Testis (tissue), 2 donors: Measurements from ENCODE around the gene DNAJC5.

ENCODE experiments used
- POLR2A ChIP-seq: fragments of 450-650 bp; IDR thresholded peaks from one replicate; pipeline ENCODE4 v1.6.1; 2017; ENCODE audit warnings: antibody characterized with exemption, mild to moderate bottlenecking, moderate library complexity
- TF ChIP-seq, protein P1 (sequence below), 3 experiments: fragments of 450-650 bp in 2 of 3; fragments of 200-600 bp in 1 of 3; sonication (generic) in 1 of 3; IDR thresholded peaks; one replicate each; pipeline ENCODE4 v1.5.1; 2016 to 2019; ENCODE audit warnings: antibody characterized with exemption in 3 of 3, mild to moderate bottlenecking in 2 of 3, moderate library complexity in 1 of 3

DNA sequence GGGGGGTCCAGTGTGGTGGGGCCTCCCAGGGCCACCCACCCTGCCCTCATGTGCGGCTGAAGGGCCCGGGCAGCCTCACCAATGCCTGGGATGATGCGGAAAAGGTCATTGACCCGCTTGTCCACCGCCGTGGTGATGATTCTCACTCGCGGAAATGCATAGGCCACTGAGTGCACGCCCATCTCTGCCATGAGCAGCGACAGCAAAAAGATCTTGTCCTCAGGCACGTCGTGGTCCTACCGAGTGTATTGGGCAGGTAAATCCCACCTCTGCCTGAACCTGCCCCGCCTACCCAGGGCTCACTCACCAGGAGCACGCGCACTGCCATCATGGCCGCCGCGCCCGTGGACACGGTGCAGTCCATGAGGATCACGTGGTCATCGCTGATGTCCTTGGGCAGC lies 45.1 kb downstream of the DNAJC5 start:
- TF ChIP-seq, protein P1, sequence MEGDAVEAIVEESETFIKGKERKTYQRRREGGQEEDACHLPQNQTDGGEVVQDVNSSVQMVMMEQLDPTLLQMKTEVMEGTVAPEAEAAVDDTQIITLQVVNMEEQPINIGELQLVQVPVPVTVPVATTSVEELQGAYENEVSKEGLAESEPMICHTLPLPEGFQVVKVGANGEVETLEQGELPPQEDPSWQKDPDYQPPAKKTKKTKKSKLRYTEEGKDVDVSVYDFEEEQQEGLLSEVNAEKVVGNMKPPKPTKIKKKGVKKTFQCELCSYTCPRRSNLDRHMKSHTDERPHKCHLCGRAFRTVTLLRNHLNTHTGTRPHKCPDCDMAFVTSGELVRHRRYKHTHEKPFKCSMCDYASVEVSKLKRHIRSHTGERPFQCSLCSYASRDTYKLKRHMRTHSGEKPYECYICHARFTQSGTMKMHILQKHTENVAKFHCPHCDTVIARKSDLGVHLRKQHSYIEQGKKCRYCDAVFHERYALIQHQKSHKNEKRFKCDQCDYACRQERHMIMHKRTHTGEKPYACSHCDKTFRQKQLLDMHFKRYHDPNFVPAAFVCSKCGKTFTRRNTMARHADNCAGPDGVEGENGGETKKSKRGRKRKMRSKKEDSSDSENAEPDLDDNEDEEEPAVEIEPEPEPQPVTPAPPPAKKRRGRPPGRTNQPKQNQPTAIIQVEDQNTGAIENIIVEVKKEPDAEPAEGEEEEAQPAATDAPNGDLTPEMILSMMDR (IDR thresholded peaks at IDR 0.05), result no peak
- no peak for TF ChIP-seq POLR2A
